GM23248 (cell line): Measurements from ENCODE around the gene GPATCH4.

Experiments used
- EZH2 ChIP-seq: fragments of 200-600 bp; sonication (generic); IDR thresholded peaks from 2 replicates; pipeline ENCODE4 v1.6.1; 2018; ENCODE audit warnings: antibody characterized with exemption, mild to moderate bottlenecking; ENCODE audit not compliant: insufficient read depth, poor library complexity, severe bottlenecking
- EZH2phosphoT487 ChIP-seq: fragments of 200-600 bp; sonication (generic); IDR thresholded peaks from 2 replicates; pipeline ENCODE4 v1.6.1; 2018; ENCODE audit warnings: antibody characterized with exemption, moderate library complexity, mild to moderate bottlenecking, low read depth; ENCODE audit not compliant: insufficient read depth

- no peak for TF ChIP-seq EZH2
- no peak for TF ChIP-seq EZH2phosphoT487
Observed at GRCh38 chr1:156638189-156638985, 37.1 kb upstream of the GPATCH4 start.
